HEK293 (cell line): Measurements from ENCODE around the gene AK8.

ENCODE experiments used
- CTCF ChIA-PET: fragments of 350-600 bp; formaldehyde crosslinking; extraction: SDS; loops from one replicate; lab custom pipeline; 2021; ENCODE audit warnings: antibody characterized with exemption; lab: Yijun Ruan, JAX
- POLR2A ChIA-PET: fragments of 300-600 bp; formaldehyde crosslinking; extraction: SDS; loops from one replicate; lab custom pipeline; 2020; ENCODE audit warnings: antibody characterized with exemption, inconsistent platforms; lab: Yijun Ruan, JAX
- H3K27ac ChIP-seq: fragments of 200-500 bp; sonication (Bioruptor generic); 2 replicates; pipeline ENCODE4 v1.5.1; 2014; ENCODE audit warnings: low read depth, low read length, control low read depth, inconsistent platforms; ENCODE audit errors: extremely low read depth
- H3K36me3 ChIP-seq, 2 experiments: fragments of 200-500 bp in 1 of 2; sonication (Bioruptor generic) in 1 of 2; 1 replicate in 1 of 2; 2 replicates in 1 of 2; pipeline ENCODE4 v1.5.1; 2014 to 2017; ENCODE audit warnings: inconsistent platforms in 2 of 2, low read length in 2 of 2; ENCODE audit not compliant: control insufficient read depth in 2 of 2, insufficient read depth in 1 of 2
- H3K4me1 ChIP-seq: fragments of 200-500 bp; sonication (Bioruptor generic); 2 replicates; pipeline ENCODE4 v1.5.1; 2014; ENCODE audit warnings: mild to moderate bottlenecking, low read length, inconsistent platforms; ENCODE audit not compliant: control insufficient read depth, insufficient read depth
- H3K4me3 ChIP-seq: 2 replicates; pipeline ENCODE4 v1.5.1; 2011; ENCODE audit warnings: low read depth, mild to moderate bottlenecking, control low read depth, low read length, moderate library complexity
- H3K9me3 ChIP-seq: fragments of 200-500 bp; sonication (Bioruptor generic); 2 replicates; pipeline ENCODE4 v1.5.1; 2014; ENCODE audit warnings: low read depth, low read length, inconsistent platforms; ENCODE audit not compliant: control insufficient read depth, insufficient read depth
- EGR2 ChIP-seq: fragments of 450-650 bp; formaldehyde crosslinking; IDR thresholded peaks from 2 replicates; pipeline ENCODE4 v1.5.1; 2016; ENCODE audit warnings: low read depth, missing biosample characterization, missing genetic modification characterization
- FEZF1 ChIP-seq: fragments of 450-650 bp; formaldehyde crosslinking; IDR thresholded peaks from 2 replicates; pipeline ENCODE4 v1.5.1; 2016; ENCODE audit warnings: missing biosample characterization, missing genetic modification characterization
- KLF8 ChIP-seq: fragments of 450-650 bp; formaldehyde crosslinking; IDR thresholded peaks from 2 replicates; pipeline ENCODE4 v1.5.1; 2016; ENCODE audit warnings: missing biosample characterization, missing genetic modification characterization
- SETDB1 ChIP-seq: IDR thresholded peaks from one replicate; pipeline ENCODE4 v1.6.1; 2017; ENCODE audit warnings: mild to moderate bottlenecking, low read length, moderate library complexity, mixed read lengths; ENCODE audit not compliant: insufficient read length
- SP7 ChIP-seq: fragments of 450-650 bp; formaldehyde crosslinking; IDR thresholded peaks from 2 replicates; pipeline ENCODE4 v1.5.1; 2016; ENCODE audit warnings: missing biosample characterization, missing genetic modification characterization
- TRIM28 ChIP-seq: IDR thresholded peaks from 2 replicates; pipeline ENCODE4 v1.6.1; 2011; ENCODE audit warnings: low read length, control low read depth, borderline replicate concordance
- ZBTB17 ChIP-seq: fragments of 450-650 bp; formaldehyde crosslinking; IDR thresholded peaks from 2 replicates; pipeline ENCODE4 v1.5.1; 2016; ENCODE audit warnings: missing biosample characterization, missing genetic modification characterization
- ZNF10 ChIP-seq: fragments of 450-650 bp; formaldehyde crosslinking; IDR thresholded peaks from 2 replicates; pipeline ENCODE4 v1.5.1; 2017; ENCODE audit warnings: missing biosample characterization, missing genetic modification characterization
- ZNF184 ChIP-seq: fragments of 450-650 bp; IDR thresholded peaks from 2 replicates; pipeline ENCODE4 v1.5.1; 2018; ENCODE audit warnings: missing biosample characterization, mild to moderate bottlenecking, missing genetic modification characterization
- ZNF24 ChIP-seq: fragments of 450-650 bp; formaldehyde crosslinking; IDR thresholded peaks from 2 replicates; pipeline ENCODE4 v1.5.1; 2016; ENCODE audit warnings: missing biosample characterization, missing genetic modification characterization
- ZNF391 ChIP-seq: fragments of 450-650 bp; formaldehyde crosslinking; IDR thresholded peaks from 2 replicates; pipeline ENCODE4 v1.5.1; 2016; ENCODE audit warnings: low read depth, missing biosample characterization, missing genetic modification characterization, borderline replicate concordance
- ZNF426 ChIP-seq: fragments of 450-650 bp; formaldehyde crosslinking; IDR thresholded peaks from 2 replicates; pipeline ENCODE4 v1.5.1; 2017; ENCODE audit warnings: missing biosample characterization, missing genetic modification characterization, mild to moderate bottlenecking, inconsistent platforms, moderate library complexity
- ZNF548 ChIP-seq: fragments of 450-650 bp; formaldehyde crosslinking; IDR thresholded peaks from 2 replicates; pipeline ENCODE4 v1.5.1; 2016; ENCODE audit warnings: missing biosample characterization, missing genetic modification characterization
- ZNF549 ChIP-seq: fragments of 450-650 bp; IDR thresholded peaks from 2 replicates; pipeline ENCODE4 v1.5.1; 2018; ENCODE audit warnings: missing biosample characterization, missing genetic modification characterization, mild to moderate bottlenecking, inconsistent platforms, moderate library complexity
- ZNF558 ChIP-seq: fragments of 450-650 bp; formaldehyde crosslinking; IDR thresholded peaks from 2 replicates; pipeline ENCODE4 v1.5.1; 2016; ENCODE audit warnings: missing biosample characterization, missing genetic modification characterization
- ZNF610 ChIP-seq: fragments of 450-650 bp; formaldehyde crosslinking; IDR thresholded peaks from 2 replicates; pipeline ENCODE4 v1.5.1; 2016; ENCODE audit warnings: missing biosample characterization, missing genetic modification characterization, borderline replicate concordance
- ZNF626 ChIP-seq: fragments of 450-650 bp; sonication (Bioruptor Pico); formaldehyde crosslinking; IDR thresholded peaks from 2 replicates; pipeline ENCODE4 v1.5.1; 2018; ENCODE audit warnings: missing biosample characterization, missing genetic modification characterization, inconsistent platforms
- ZNF654 ChIP-seq: fragments of 450-650 bp; formaldehyde crosslinking; IDR thresholded peaks from 2 replicates; pipeline ENCODE4 v1.5.1; 2016; ENCODE audit warnings: low read depth, missing biosample characterization, missing genetic modification characterization
- ZNF660 ChIP-seq: fragments of 450-650 bp; IDR thresholded peaks from 2 replicates; pipeline ENCODE4 v1.5.1; 2018; ENCODE audit warnings: missing biosample characterization, mild to moderate bottlenecking, missing genetic modification characterization
- ZNF768 ChIP-seq: fragments of 450-650 bp; formaldehyde crosslinking; IDR thresholded peaks from 2 replicates; pipeline ENCODE4 v1.5.1; 2018; ENCODE audit warnings: missing biosample characterization, mild to moderate bottlenecking, missing genetic modification characterization
- ZNF785 ChIP-seq: fragments of 450-650 bp; formaldehyde crosslinking; IDR thresholded peaks from 2 replicates; pipeline ENCODE4 v1.5.1; 2016; ENCODE audit warnings: missing biosample characterization, missing genetic modification characterization
- ZSCAN30 ChIP-seq: fragments of 450-650 bp; IDR thresholded peaks from 2 replicates; pipeline ENCODE4 v1.5.1; 2018; ENCODE audit warnings: missing biosample characterization, mild to moderate bottlenecking, missing genetic modification characterization, moderate library complexity
- TF ChIP-seq, protein P1 (sequence below): fragments of 450-650 bp; formaldehyde crosslinking; IDR thresholded peaks from 2 replicates; pipeline ENCODE4 v1.5.1; 2016; ENCODE audit warnings: missing biosample characterization, missing genetic modification characterization, borderline replicate concordance
- TF ChIP-seq, protein P2 (sequence below): fragments of 450-650 bp; formaldehyde crosslinking; IDR thresholded peaks from 2 replicates; pipeline ENCODE4 v1.5.1; 2017; ENCODE audit warnings: missing biosample characterization, missing genetic modification characterization
- TF ChIP-seq, protein P3 (sequence below): fragments of 450-650 bp; formaldehyde crosslinking; conservative IDR thresholded peaks from 2 replicates; pipeline ENCODE4 v1.5.1; 2016; ENCODE audit warnings: low read depth, missing biosample characterization, missing genetic modification characterization
- TF ChIP-seq, protein P4 (sequence below): fragments of 450-650 bp; formaldehyde crosslinking; IDR thresholded peaks from 2 replicates; pipeline ENCODE4 v1.5.1; 2016; ENCODE audit warnings: missing biosample characterization, missing genetic modification characterization
- TF ChIP-seq, protein P5 (sequence below): fragments of 450-650 bp; formaldehyde crosslinking; IDR thresholded peaks from 2 replicates; pipeline ENCODE4 v1.5.1; 2016; ENCODE audit warnings: missing biosample characterization, missing genetic modification characterization

The AK8 gene

DNA sequence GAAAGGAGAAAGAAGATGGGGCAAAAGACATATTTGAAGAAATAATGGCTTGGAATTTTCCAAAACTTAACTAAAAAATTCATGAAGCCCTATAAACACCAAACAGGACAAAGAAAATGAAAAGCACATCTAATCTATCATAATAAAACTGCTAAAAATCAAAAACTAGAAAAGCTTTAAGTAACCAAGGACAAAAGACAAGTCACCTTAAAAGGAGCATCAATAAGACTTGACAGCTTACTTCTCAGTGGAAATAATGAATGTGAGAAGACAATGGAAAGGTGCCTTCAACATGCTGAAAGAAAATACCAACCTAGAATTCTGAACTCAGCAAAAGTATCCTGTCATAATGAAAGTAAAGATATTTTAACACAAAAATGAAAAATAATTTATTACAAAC lies 180.9 kb downstream of the AK8 start:
- ChIA-PET CTCF (interaction anchor here (0.8 kb wide), 1 partner anchor 975 kb away, joined by 5 read pairs; no protein-coding TSS in a partner anchor), POLR2A (interaction anchor here (1.2 kb wide), 1 partner anchor 28 kb away, joined by 4 read pairs; the partner anchor contains the start of gene DDX31)
- TF ChIP-seq, protein P1, sequence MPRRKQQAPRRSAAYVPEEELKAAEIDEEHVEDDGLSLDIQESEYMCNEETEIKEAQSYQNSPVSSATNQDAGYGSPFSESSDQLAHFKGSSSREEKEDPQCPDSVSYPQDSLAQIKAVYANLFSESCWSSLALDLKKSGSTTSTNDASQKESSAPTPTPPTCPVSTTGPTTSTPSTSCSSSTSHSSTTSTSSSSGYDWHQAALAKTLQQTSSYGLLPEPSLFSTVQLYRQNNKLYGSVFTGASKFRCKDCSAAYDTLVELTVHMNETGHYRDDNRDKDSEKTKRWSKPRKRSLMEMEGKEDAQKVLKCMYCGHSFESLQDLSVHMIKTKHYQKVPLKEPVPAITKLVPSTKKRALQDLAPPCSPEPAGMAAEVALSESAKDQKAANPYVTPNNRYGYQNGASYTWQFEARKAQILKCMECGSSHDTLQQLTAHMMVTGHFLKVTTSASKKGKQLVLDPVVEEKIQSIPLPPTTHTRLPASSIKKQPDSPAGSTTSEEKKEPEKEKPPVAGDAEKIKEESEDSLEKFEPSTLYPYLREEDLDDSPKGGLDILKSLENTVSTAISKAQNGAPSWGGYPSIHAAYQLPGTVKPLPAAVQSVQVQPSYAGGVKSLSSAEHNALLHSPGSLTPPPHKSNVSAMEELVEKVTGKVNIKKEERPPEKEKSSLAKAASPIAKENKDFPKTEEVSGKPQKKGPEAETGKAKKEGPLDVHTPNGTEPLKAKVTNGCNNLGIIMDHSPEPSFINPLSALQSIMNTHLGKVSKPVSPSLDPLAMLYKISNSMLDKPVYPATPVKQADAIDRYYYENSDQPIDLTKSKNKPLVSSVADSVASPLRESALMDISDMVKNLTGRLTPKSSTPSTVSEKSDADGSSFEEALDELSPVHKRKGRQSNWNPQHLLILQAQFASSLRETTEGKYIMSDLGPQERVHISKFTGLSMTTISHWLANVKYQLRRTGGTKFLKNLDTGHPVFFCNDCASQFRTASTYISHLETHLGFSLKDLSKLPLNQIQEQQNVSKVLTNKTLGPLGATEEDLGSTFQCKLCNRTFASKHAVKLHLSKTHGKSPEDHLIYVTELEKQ (tag by site-specific recombination): 0 out of 2 replicates have a peak, but pooled peaks have one; percentile 14
- TF ChIP-seq, protein P2, sequence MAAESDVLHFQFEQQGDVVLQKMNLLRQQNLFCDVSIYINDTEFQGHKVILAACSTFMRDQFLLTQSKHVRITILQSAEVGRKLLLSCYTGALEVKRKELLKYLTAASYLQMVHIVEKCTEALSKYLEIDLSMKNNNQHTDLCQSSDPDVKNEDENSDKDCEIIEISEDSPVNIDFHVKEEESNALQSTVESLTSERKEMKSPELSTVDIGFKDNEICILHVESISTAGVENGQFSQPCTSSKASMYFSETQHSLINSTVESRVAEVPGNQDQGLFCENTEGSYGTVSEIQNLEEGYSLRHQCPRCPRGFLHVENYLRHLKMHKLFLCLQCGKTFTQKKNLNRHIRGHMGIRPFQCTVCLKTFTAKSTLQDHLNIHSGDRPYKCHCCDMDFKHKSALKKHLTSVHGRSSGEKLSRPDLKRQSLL (tag by site-specific recombination): no peak
- TF ChIP-seq ZSCAN30 (tag by site-specific recombination) (0 out of 2 replicates have a peak, but pooled peaks have one; percentile 23), ZBTB17 (tag by site-specific recombination) (no peak), ZNF426 (tag by site-specific recombination) (no peak), SP7 (tag by site-specific recombination) (peak; percentile 42; the same call in 1 of the 2 replicates), ZNF558 (tag by site-specific recombination) (peak; percentile 72; the same call in 1 of the 2 replicates), ZNF10 (tag by site-specific recombination) (peak; percentile 70; the same call in 1 of the 2 replicates), ZNF548 (tag by site-specific recombination) (no peak), ZNF785 (no peak), ZNF654 (peak; percentile 14; the same call in 1 of the 2 replicates), ZNF391 (no peak), TRIM28 (peak; percentile 94), ZNF660 (tag by site-specific recombination) (peak; percentile 80), FEZF1 (peak; percentile 67), ZNF610 (peak; percentile 85), ZNF549 (tag by site-specific recombination) (peak; percentile 65), ZNF626 (tag by site-specific recombination) (peak; percentile 99), KLF8 (peak; percentile 51; the same call in 1 of the 2 replicates), ZNF184 (tag by site-specific recombination) (peak; percentile 59; the same call in 1 of the 2 replicates), ZNF768 (tag by site-specific recombination) (no peak), SETDB1 (peak; percentile 97), ZNF24 (tag by site-specific recombination) (no peak), EGR2 (no peak)
- TF ChIP-seq, protein P3, sequence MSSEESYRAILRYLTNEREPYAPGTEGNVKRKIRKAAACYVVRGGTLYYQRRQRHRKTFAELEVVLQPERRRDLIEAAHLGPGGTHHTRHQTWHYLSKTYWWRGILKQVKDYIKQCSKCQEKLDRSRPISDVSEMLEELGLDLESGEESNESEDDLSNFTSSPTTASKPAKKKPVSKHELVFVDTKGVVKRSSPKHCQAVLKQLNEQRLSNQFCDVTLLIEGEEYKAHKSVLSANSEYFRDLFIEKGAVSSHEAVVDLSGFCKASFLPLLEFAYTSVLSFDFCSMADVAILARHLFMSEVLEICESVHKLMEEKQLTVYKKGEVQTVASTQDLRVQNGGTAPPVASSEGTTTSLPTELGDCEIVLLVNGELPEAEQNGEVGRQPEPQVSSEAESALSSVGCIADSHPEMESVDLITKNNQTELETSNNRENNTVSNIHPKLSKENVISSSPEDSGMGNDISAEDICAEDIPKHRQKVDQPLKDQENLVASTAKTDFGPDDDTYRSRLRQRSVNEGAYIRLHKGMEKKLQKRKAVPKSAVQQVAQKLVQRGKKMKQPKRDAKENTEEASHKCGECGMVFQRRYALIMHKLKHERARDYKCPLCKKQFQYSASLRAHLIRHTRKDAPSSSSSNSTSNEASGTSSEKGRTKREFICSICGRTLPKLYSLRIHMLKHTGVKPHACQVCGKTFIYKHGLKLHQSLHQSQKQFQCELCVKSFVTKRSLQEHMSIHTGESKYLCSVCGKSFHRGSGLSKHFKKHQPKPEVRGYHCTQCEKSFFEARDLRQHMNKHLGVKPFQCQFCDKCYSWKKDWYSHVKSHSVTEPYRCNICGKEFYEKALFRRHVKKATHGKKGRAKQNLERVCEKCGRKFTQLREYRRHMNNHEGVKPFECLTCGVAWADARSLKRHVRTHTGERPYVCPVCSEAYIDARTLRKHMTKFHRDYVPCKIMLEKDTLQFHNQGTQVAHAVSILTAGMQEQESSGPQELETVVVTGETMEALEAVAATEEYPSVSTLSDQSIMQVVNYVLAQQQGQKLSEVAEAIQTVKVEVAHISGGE (tag by site-specific recombination): no peak
- TF ChIP-seq, protein P4, sequence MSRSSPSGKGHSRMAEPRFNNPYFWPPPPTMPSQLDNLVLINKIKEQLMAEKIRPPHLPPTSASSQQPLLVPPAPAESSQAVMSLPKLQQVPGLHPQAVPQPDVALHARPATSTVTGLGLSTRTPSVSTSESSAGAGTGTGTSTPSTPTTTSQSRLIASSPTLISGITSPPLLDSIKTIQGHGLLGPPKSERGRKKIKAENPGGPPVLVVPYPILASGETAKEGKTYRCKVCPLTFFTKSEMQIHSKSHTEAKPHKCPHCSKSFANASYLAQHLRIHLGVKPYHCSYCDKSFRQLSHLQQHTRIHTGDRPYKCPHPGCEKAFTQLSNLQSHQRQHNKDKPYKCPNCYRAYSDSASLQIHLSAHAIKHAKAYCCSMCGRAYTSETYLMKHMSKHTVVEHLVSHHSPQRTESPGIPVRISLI (tag by site-specific recombination): no peak
- TF ChIP-seq, protein P5, sequence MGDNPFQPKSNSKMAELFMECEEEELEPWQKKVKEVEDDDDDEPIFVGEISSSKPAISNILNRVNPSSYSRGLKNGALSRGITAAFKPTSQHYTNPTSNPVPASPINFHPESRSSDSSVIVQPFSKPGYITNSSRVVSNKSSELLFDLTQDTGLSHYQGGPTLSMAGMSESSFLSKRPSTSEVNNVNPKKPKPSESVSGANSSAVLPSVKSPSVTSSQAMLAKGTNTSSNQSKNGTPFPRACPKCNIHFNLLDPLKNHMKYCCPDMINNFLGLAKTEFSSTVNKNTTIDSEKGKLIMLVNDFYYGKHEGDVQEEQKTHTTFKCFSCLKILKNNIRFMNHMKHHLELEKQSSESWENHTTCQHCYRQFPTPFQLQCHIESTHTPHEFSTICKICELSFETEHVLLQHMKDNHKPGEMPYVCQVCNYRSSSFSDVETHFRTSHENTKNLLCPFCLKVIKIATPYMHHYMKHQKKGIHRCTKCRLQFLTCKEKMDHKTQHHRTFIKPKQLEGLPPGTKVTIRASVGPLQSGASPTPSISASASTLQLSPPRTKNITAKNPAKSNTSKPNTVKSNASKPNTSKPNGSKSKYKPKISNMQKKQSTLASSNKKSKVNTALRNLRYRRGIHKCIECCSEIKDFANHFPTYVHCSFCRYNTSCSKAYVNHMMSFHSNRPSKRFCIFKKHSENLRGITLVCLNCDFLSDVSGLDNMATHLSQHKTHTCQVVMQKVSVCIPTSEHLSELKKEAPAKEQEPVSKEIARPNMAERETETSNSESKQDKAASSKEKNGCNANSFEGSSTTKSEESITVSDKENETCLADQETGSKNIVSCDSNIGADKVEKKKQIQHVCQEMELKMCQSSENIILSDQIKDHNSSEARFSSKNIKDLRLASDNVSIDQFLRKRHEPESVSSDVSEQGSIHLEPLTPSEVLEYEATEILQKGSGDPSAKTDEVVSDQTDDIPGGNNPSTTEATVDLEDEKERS: peak; percentile 97

More for the DNA sequence above, 180.9 kb downstream of the AK8 start:
- Histone ChIP-seq H3K9me3 (no peaks in the 10 kb centered on the region), H3K4me3 (no peak overlapping the region), H3K27ac (no peak overlapping the region), H3K4me1 (no peaks in the 10 kb centered on the region), H3K36me3 (no peaks in the 10 kb centered on the region)
